Activated T-cell treated with anti-CD3 and anti-CD28 coated beads, Interleukin-2, amount 50 U/mL, for 4 hours (primary cell): ENCODE measurements around the gene LYZL6. TPM values are rescaled to one million over a fixed set of nuclear protein-coding genes. Genes with fewer than 3 reads are reported as not detected.
A peak's percentile ranks its signal among the peaks of the same experiment; 100 is the strongest.
"Not testable (repeated sequence)": the region's sequence is repeated elsewhere in the genome, so short reads cannot be mapped to it uniquely, and the experiment has no call there.

ENCODE experiments used
- ATAC-seq, 2 donors: fragments of 200-7000 bp; cut with Tn5 transposase; one replicate each; pipeline ENCODE4 v1.10.0; 2021
- DNase-seq: peaks from one replicate; pipeline ENCODE4 v3.0.0-alpha.2; 2020
- H3K27me3 Mint-ChIP-seq: one replicate; pipeline ENCODE4 v1.8.0; 2021; ENCODE audit warnings: low read depth, mixed read lengths
- H3K36me3 Mint-ChIP-seq: one replicate; pipeline ENCODE4 v1.8.0; 2022; ENCODE audit warnings: mixed read lengths; ENCODE audit not compliant: insufficient read depth
- H3K4me1 Mint-ChIP-seq: one replicate; pipeline ENCODE4 v1.8.0; 2021; ENCODE audit warnings: low read depth, mixed read lengths
- H3K4me3 Mint-ChIP-seq: one replicate; pipeline ENCODE4 v1.8.0; 2021; ENCODE audit warnings: mild to moderate bottlenecking, moderate library complexity, mixed read lengths
- H3K9me3 Mint-ChIP-seq: one replicate; pipeline ENCODE4 v1.8.0; 2021; ENCODE audit warnings: mixed read lengths
- total RNA-seq, 3 donors: library from RNA; stranded (reverse); gene quantifications; one replicate each; pipeline ENCODE4 v1.2.1, GENCODE V29; 2021

The LYZL6 gene
- total RNA-seq, 3 donors from 2014 or later, result not detected

GRCh38 chr17:35969558-35970380 is 26.3 kb upstream of the LYZL6 start:
- no peaks in the 10 kb centered on the region for H3K9me3 Mint-ChIP-seq
- peaks cover 2% of the 10 kb centered on the region for H3K4me1 Mint-ChIP-seq
- H3K4me3 Mint-ChIP-seq, result no peak overlapping the region
- no peaks in the 10 kb centered on the region for H3K27me3 Mint-ChIP-seq
- ATAC-seq (peak; percentile 53 to 70), DNase-seq (peak; percentile 65)
- H3K36me3 Mint-ChIP-seq, result no peaks in the 10 kb centered on the region

GRCh38 chr17:35968520-35969054 is 25.1 kb upstream of the LYZL6 start:
- no peaks in the 10 kb centered on the region for H3K27me3 Mint-ChIP-seq
- ATAC-seq (no peak), DNase-seq (no peak)
- no peak overlapping the region for H3K4me3 Mint-ChIP-seq
- H3K9me3 Mint-ChIP-seq, result no peaks in the 10 kb centered on the region
- H3K36me3 Mint-ChIP-seq, result no peaks in the 10 kb centered on the region
- H3K4me1 Mint-ChIP-seq, result peaks cover 2% of the 10 kb centered on the region

- Mint-ChIP-seq H3K9me3 (no peaks in the 10 kb centered on the region), H3K36me3 (no peaks in the 10 kb centered on the region), H3K4me1 (peaks cover 2% of the 10 kb centered on the region), H3K27me3 (peaks cover 2% of the 10 kb centered on the region), H3K4me3 (no peak overlapping the region)
- DNase-seq (no peak), ATAC-seq (no peak)
These were observed 21.8 kb upstream of the LYZL6 start for GRCh38 chr17:35965272-35965671.

- H3K9me3 Mint-ChIP-seq, result no peaks in the 10 kb centered on the region
- peaks cover 3% of the 10 kb centered on the region for H3K27me3 Mint-ChIP-seq
- H3K36me3 Mint-ChIP-seq, result no peaks in the 10 kb centered on the region
- DNase-seq, result no peak
- H3K4me3 Mint-ChIP-seq, result no peak overlapping the region
- H3K4me1 Mint-ChIP-seq, result no peaks in the 10 kb centered on the region
- ATAC-seq, result no peak
These were observed 20.1 kb upstream of the LYZL6 start for GRCh38 chr17:35963663-35964062.

- Mint-ChIP-seq H3K27me3 (peaks cover 7% of the 10 kb centered on the region), H3K4me1 (no peaks in the 10 kb centered on the region), H3K36me3 (no peaks in the 10 kb centered on the region), H3K9me3 (no peaks in the 10 kb centered on the region), H3K4me3 (no peak overlapping the region)
- no peak for ATAC-seq
- no peak for DNase-seq
These were observed 10.2 kb upstream of the LYZL6 start for GRCh38 chr17:35953720-35954119.

- H3K4me1 Mint-ChIP-seq, result no peaks in the 10 kb centered on the region
- H3K27me3 Mint-ChIP-seq, result no peaks in the 10 kb centered on the region
- DNase-seq (no peak), ATAC-seq (no peak)
- H3K36me3 Mint-ChIP-seq, result no peaks in the 10 kb centered on the region
- no peaks in the 10 kb centered on the region for H3K9me3 Mint-ChIP-seq
- no peak overlapping the region for H3K4me3 Mint-ChIP-seq
These were observed 5.9 kb upstream of the LYZL6 start for GRCh38 chr17:35949401-35949800.

GRCh38 chr17:35948092-35948491 is 4.6 kb upstream of the LYZL6 start:
- H3K36me3 Mint-ChIP-seq, result no peaks in the 10 kb centered on the region
- H3K4me1 Mint-ChIP-seq, result no peaks in the 10 kb centered on the region
- ATAC-seq (no peak), DNase-seq (no peak)
- no peaks in the 10 kb centered on the region for H3K9me3 Mint-ChIP-seq
- H3K27me3 Mint-ChIP-seq, result no peaks in the 10 kb centered on the region
- H3K4me3 Mint-ChIP-seq, result no peak overlapping the region

GRCh38 chr17:35947156-35947585 is 3.7 kb upstream of the LYZL6 start:
- Mint-ChIP-seq H3K9me3 (no peaks in the 10 kb centered on the region), H3K4me3 (no peak overlapping the region), H3K4me1 (no peaks in the 10 kb centered on the region), H3K27me3 (no peaks in the 10 kb centered on the region), H3K36me3 (no peaks in the 10 kb centered on the region)
- DNase-seq (peak; percentile 24), ATAC-seq (peak; percentile 66 to 74)

GRCh38 chr17:35944151-35944550 is 638 bp upstream of the LYZL6 start:
- DNase-seq (no peak), ATAC-seq (no peak)
- H3K4me1 Mint-ChIP-seq, result no peaks in the 10 kb centered on the region
- H3K27me3 Mint-ChIP-seq, result no peaks in the 10 kb centered on the region
- no peaks in the 10 kb centered on the region for H3K36me3 Mint-ChIP-seq
- H3K9me3 Mint-ChIP-seq, result no peaks in the 10 kb centered on the region
- H3K4me3 Mint-ChIP-seq, result no peak overlapping the region

GRCh38 chr17:35942588-35943186 is 826 bp downstream of the LYZL6 start:
- H3K4me3 Mint-ChIP-seq, result no peak overlapping the region
- no peaks in the 10 kb centered on the region for H3K27me3 Mint-ChIP-seq
- DNase-seq, result no peak
- no peaks in the 10 kb centered on the region for H3K36me3 Mint-ChIP-seq
- no peak for ATAC-seq
- H3K9me3 Mint-ChIP-seq, result no peaks in the 10 kb centered on the region
- H3K4me1 Mint-ChIP-seq, result peaks cover 2% of the 10 kb centered on the region

- H3K36me3 Mint-ChIP-seq, H3K9me3 Mint-ChIP-seq, H3K4me1 Mint-ChIP-seq, H3K4me3 Mint-ChIP-seq, DNase-seq, H3K27me3 Mint-ChIP-seq, ATAC-seq: not testable (repeated sequence)
These were observed 5.0 kb downstream of the LYZL6 start for GRCh38 chr17:35938492-35938891.

GRCh38 chr17:35936063-35936462 is 7.5 kb downstream of the LYZL6 start:
- no peaks in the 10 kb centered on the region for H3K27me3 Mint-ChIP-seq
- H3K4me3 Mint-ChIP-seq, result no peak overlapping the region
- H3K36me3 Mint-ChIP-seq, result no peaks in the 10 kb centered on the region
- H3K9me3 Mint-ChIP-seq, result no peaks in the 10 kb centered on the region
- peaks cover 2% of the 10 kb centered on the region for H3K4me1 Mint-ChIP-seq
- DNase-seq, result no peak
- ATAC-seq, result no peak

- H3K4me1 Mint-ChIP-seq, result peaks cover 11% of the 10 kb centered on the region
- DNase-seq (no peak), ATAC-seq (no peak)
- no peaks in the 10 kb centered on the region for H3K36me3 Mint-ChIP-seq
- no peaks in the 10 kb centered on the region for H3K27me3 Mint-ChIP-seq
- no peak overlapping the region for H3K4me3 Mint-ChIP-seq
- H3K9me3 Mint-ChIP-seq, result no peaks in the 10 kb centered on the region
These were observed 8.8 kb downstream of the LYZL6 start for GRCh38 chr17:35934760-35935159.

GRCh38 chr17:35932586-35932985 is 10.9 kb downstream of the LYZL6 start:
- H3K27me3 Mint-ChIP-seq, result no peaks in the 10 kb centered on the region
- H3K4me1 Mint-ChIP-seq, result peaks cover 13% of the 10 kb centered on the region
- DNase-seq (no peak), ATAC-seq (no peak)
- no peak overlapping the region for H3K4me3 Mint-ChIP-seq
- no peaks in the 10 kb centered on the region for H3K36me3 Mint-ChIP-seq
- no peaks in the 10 kb centered on the region for H3K9me3 Mint-ChIP-seq
